Measurements from ENCODE around the gene CACNA1B.

CACNA1B gene

DNA sequence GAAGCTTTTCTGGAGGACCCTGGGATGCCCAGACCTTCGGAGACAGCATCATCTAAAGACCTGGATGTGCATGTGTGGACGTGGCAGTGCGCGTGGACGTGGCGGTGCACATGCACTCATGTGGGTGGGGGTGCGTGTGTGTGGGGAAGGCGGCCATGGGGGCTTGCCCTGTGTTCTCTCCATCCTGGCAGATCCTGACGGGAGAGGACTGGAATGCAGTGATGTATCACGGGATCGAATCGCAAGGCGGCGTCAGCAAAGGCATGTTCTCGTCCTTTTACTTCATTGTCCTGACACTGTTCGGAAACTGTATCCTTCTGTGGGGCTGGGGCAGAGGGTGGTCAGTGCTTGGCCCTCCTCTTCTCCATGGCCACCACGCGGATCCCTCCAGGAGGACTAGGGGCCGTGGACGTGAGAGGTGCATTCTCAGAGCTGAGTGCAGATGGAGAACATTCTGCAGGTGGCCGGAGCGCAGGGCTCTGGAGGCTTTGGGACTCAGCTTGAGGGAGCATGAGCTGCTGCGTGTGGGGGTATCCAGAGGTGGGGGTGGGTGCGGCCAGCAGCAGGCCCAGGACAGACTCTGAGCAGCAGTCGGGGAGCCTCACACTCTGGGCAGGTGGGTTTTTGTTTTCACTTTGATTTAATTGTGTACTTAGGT, 129.1 kb downstream of the CACNA1B start:
- TF ChIP-seq Cebpa-rat (IDR thresholded peaks at IDR 0.05) = no peak

DNA sequence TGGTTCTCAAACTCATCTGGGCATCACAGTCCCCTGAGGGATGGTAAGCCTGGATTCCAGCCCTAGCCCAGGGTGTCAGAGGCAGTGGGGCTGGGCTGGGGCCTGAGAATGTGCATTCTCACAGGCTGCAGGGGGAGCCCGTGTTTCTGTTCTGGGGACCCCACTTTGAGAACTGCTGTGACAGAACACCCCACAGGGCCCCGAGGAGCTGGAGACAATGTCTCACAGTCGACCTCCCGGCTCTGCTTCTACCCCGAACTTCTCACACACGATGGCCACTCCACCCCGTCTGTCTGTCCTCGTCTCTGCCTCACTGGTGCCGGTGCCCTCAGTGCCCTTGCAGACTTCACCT, 130.0 kb downstream of the CACNA1B start:
- no peaks in the 10 kb centered on the region for H4K20me1 ChIP-seq
- no peak overlapping the region for H3K4me3 ChIP-seq
- H3K27me3 ChIP-seq = no peaks in the 10 kb centered on the region
- no peaks in the 10 kb centered on the region for H3K9me3 ChIP-seq
- H3K27ac ChIP-seq = no peak overlapping the region
- no peak for TF ChIP-seq Cebpa-rat (IDR thresholded peaks at IDR 0.05)
- no peak overlapping the region for H3K4me2 ChIP-seq
- H3K4me1 ChIP-seq = 0 out of 2 replicates have a peak, but pooled peaks cover 5% of the 10 kb centered on the region
- H3K9ac ChIP-seq = no peak overlapping the region
- no peaks in the 10 kb centered on the region for H3K36me3 ChIP-seq

More for the DNA sequence above, 129.1 kb downstream of the CACNA1B start:
- Histone ChIP-seq H3K9me3 (no peaks in the 10 kb centered on the region), H3K27ac (no peak overlapping the region), H3K9ac (no peak overlapping the region), H3K4me2 (no peak overlapping the region), H4K20me1 (no peaks in the 10 kb centered on the region), H3K4me3 (no peak overlapping the region), H3K27me3 (no peaks in the 10 kb centered on the region), H3K4me1 (0 out of 2 replicates have a peak, but pooled peaks cover 1% of the 10 kb centered on the region), H3K36me3 (no peaks in the 10 kb centered on the region)

DNA sequence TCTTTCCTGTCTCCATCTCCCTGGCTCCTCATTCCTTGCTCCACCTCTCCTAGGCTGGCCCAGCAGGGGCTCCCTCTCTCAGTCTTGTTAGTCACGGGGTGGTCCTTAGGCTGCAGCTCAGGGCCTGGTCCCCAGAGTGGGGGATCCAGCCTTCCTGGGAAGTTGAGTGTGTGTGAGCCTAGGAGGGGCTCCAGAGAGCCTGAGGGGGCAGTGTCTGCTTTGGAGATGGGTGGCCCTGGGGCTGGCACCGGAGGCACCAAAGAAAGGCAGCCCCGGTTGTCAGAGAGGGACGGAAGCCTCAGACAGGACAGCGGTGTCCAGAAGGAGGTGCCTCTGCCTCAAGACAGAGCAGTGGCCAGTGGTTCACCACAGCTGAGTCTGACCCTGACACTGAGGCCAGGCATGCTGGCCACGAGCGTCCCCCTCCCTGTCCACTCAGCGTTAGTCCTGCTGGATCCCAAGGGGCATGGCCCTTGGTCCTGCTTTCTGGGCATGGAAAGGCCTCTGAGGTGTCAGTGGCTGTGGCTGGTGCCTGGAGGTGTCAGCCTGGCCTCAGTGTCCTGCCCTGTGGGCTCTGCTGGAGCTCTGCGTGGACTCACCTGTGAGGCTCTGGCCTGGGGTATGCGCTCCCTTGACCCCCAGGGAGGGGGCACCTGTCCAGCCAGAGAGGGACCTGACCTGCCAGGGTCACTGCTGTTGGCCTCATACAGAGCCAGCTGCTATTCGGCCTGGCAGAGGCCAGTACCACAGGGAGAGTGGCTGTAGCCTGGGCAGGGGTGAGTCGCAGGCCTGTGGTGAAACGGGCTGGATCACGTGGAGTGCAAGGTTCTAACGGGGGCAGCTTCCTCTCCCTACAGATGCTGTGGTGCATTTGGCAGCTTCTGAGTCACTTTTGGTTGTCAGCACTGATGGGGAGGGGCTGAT, 130.6 kb downstream of the CACNA1B start:
- Histone ChIP-seq H3K9ac (no peak overlapping the region), H3K4me1 (0 out of 2 replicates have a peak, but pooled peaks cover 5% of the 10 kb centered on the region), H3K4me3 (no peak overlapping the region), H3K36me3 (no peaks in the 10 kb centered on the region), H3K27me3 (no peaks in the 10 kb centered on the region), H3K27ac (no peak overlapping the region), H3K4me2 (no peak overlapping the region), H4K20me1 (no peaks in the 10 kb centered on the region), H3K9me3 (no peaks in the 10 kb centered on the region)
- TF ChIP-seq Cebpa-rat (IDR thresholded peaks at IDR 0.05) = no peak

DNA sequence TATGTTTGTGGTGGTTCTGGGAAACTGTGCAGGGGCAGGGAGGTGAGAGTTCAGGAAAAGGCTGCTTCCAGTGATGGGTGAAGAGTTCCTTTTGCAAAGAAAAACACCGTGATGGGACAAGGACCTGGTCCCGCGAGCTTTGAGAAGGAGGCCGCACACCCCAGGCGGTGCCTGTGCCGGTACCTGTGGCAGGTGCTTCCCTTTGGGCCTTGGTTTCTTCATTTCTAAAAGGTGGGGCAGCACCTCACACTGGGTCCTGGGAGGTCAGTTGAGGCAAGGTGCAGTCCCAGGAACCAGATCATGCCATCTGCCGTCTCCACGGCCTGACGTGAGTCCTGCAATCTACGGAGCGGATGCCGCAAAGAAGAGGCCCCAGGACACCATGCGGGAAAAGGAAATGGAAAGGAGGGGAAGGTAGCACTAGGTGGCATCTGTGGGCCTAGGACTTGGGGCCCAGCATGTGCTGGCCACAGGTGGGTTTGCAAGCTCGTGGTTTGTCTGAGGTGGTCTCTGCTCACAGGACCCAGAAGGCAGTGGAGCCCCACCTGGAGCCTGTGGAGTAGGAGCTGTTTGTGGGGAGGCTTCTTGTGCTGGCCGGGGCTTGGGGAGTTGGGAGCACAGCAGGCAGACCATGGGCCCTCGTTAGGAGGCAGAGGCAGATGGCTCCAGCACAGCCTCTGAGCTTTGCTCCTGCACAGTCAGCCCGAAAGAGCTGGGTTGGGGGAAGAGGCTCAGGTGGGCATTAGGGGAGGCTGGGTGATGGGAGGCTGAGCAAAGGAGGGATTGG, 131.6 kb downstream of the CACNA1B start:
- H3K9ac ChIP-seq = no peak overlapping the region
- no peaks in the 10 kb centered on the region for H3K27me3 ChIP-seq
- no peaks in the 10 kb centered on the region for H3K36me3 ChIP-seq
- H3K9me3 ChIP-seq = no peaks in the 10 kb centered on the region
- no peak for TF ChIP-seq Cebpa-rat (IDR thresholded peaks at IDR 0.05)
- no peaks in the 10 kb centered on the region for H4K20me1 ChIP-seq
- H3K4me2 ChIP-seq = no peak overlapping the region
- H3K4me3 ChIP-seq = no peak overlapping the region
- H3K4me1 ChIP-seq = peaks cover 8% of the 10 kb centered on the region
- H3K27ac ChIP-seq = no peak overlapping the region

DNA sequence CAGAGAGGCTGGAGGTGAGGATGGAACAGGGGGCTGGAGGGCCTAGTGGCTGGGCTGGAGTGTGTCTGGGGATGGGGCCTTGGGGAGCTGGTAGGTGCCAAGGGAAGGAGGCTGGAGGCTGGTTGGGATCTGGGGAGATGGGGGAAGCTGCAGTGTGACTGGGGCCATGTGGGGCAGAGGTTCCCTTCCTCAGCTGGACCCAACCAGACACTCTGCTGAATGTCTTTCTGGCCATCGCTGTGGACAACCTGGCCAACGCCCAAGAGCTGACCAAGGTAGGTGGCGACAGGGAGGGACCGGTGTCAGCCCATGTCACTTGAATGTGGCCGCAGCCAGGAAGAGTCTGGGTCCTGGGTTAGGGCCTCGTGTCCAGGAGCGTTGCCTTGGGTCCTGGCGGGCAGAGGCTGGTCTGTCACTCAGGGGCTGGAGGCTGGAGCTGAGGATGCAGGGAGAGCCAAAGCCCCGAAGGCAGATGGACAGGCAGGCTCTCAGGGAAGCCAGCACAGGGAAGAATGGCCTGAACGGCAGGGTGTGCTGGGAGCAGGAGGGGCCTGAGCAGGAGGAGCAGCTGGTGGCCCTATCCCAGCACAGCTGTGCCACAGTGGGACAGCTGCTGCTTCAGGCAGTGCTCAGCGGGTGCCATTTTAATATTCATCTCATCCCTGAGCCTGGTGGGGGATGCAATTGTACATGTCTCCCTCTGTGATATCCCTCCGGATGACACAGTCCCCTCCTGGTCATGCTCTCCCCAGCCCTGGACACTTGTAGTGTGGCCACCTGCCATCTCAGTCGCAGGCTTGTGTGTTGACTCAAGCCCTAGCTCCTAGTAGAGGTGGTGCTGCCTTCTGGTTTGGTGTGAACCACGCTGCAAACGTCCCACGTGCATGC, 132.5 kb downstream of the CACNA1B start:
- no peak for TF ChIP-seq Cebpa-rat (IDR thresholded peaks at IDR 0.05)
- H3K9me3 ChIP-seq = no peaks in the 10 kb centered on the region
- no peaks in the 10 kb centered on the region for H3K27me3 ChIP-seq

DNA sequence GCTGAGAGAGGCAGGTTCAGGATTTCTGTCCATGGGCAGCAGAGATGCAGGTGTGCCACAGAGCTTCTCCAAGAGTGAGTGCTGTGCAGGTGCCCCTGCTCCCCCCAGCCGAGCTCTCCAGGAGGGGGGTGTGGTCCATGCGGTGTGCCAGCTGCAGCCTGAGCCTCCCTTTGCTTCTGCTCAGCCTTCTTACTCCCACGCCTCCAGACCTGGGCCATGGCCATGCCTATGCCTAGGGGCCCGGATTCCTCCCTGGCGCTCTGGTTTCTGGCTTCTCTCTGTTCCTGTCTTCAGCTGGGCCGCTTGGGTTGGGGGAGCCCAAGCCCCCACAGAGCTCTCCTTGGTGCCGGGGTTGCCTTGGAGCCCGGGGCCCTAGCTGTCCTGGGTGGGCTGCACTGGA, 133.3 kb downstream of the CACNA1B start:
- H3K36me3 ChIP-seq = no peaks in the 10 kb centered on the region
- no peak overlapping the region for H3K4me2 ChIP-seq
- TF ChIP-seq Cebpa-rat (IDR thresholded peaks at IDR 0.05) = no peak
- no peak overlapping the region for H3K4me3 ChIP-seq
- no peaks in the 10 kb centered on the region for H3K9me3 ChIP-seq
- H3K27me3 ChIP-seq = no peaks in the 10 kb centered on the region
- no peaks in the 10 kb centered on the region for H4K20me1 ChIP-seq
- no peak overlapping the region for H3K27ac ChIP-seq
- H3K9ac ChIP-seq = no peak overlapping the region
- peaks cover 25% of the 10 kb centered on the region for H3K4me1 ChIP-seq

More for the DNA sequence above, 132.5 kb downstream of the CACNA1B start:
- Histone ChIP-seq H3K9ac (no peak overlapping the region), H3K27ac (no peak overlapping the region), H3K4me2 (no peak overlapping the region), H3K4me3 (no peak overlapping the region), H3K4me1 (peaks cover 17% of the 10 kb centered on the region), H4K20me1 (no peaks in the 10 kb centered on the region), H3K36me3 (no peaks in the 10 kb centered on the region)

DNA sequence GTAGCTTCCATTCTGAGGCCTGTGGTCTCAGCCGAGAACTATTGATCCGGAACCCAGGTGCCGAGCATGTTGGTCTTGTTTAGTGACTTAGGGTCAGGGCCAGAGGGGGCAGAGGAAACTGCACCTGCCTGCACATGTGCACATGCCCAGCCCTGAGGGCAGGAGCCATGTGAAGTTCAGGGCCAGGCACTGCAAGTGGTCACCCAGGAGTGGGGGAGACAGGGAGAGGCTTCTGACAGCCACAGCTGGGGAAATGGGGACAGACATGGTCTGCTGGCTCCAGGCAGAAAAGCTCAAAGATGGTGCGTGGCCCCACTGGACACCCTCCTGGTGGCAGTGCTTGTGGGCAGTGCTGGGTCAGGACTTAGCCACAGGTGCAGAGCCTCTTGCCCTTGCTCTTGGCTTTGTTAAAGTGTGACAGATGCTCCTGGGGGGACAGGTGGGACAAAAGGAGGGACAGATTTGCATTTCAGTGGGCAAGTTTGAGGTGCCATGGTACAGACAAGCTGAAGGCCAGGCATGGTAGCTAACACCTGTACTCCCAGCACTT, 134.4 kb downstream of the CACNA1B start:
- Histone ChIP-seq H4K20me1 (no peaks in the 10 kb centered on the region), H3K4me2 (no peak overlapping the region), H3K27ac (no peak overlapping the region), H3K4me3 (no peak overlapping the region), H3K9me3 (no peaks in the 10 kb centered on the region), H3K27me3 (no peaks in the 10 kb centered on the region), H3K4me1 (peaks cover 36% of the 10 kb centered on the region), H3K9ac (no peak overlapping the region), H3K36me3 (no peaks in the 10 kb centered on the region)
- no peak for TF ChIP-seq Cebpa-rat (IDR thresholded peaks at IDR 0.05)

DNA sequence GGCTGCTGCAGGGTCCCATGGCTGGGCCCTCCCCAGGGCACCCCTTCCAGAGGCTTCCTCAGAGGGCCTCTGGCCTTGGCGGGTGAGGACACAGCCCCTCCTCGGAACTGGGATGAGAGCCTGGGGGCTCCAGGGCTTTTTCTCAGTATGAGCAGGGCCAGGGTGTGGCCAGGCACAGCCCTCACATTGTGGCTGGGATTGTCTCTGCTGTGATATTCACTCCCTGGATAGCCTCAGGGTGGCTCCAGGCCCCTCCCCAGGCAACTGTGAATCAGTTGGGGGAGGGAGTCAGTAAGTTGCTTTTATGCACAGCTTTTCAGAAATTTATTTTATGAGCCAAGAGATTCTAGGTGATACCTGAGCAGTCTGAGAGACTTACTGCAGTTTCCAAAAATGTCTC, 135.7 kb downstream of the CACNA1B start:
- Histone ChIP-seq H3K27me3 (no peaks in the 10 kb centered on the region), H3K4me1 (peaks cover 39% of the 10 kb centered on the region), H3K4me2 (no peak overlapping the region), H4K20me1 (no peaks in the 10 kb centered on the region), H3K4me3 (no peak overlapping the region), H3K9ac (no peak overlapping the region), H3K9me3 (no peaks in the 10 kb centered on the region), H3K27ac (no peak overlapping the region), H3K36me3 (no peaks in the 10 kb centered on the region)
- no peak for TF ChIP-seq Cebpa-rat (IDR thresholded peaks at IDR 0.05)
